Fibroblast of pulmonary artery (primary cell): ENCODE data around the gene NRXN3.

Source experiments
- DNase-seq: peaks from one replicate; pipeline ENCODE4 v3.0.0-alpha.2; 2010; ENCODE audit warnings: low read depth
- H3K4me3 ChIP-seq: replicated peaks from 2 replicates; pipeline ENCODE4 v1.5.1; 2011; ENCODE audit warnings: low read depth, mild to moderate bottlenecking, control low read depth, low read length, moderate library complexity
- CTCF ChIP-seq: IDR thresholded peaks from 2 replicates; pipeline ENCODE4 v1.5.1; 2011; ENCODE audit warnings: mild to moderate bottlenecking, control low read depth, low read length, inconsistent platforms; ENCODE audit errors: missing control alignments

NRXN3 gene

DNA sequence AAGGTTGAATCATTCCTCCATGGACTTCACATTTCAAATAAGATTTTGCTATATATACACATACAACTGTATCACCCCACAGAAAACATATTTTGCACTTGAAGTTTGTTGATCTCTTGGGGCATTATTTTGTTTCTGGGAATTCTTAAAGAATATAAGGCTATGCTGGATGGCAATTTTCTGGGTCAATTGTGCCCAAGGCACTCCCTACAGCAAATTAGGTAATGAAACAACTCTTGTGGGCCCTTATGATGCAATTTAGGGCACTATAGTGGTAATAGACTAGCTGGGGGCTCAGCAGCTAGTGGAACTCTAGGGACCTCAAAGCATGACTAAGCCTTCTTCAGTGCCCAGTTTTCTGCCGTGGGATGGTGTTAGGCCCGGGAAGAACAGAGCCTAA is 444.4 kb downstream of the NRXN3 start:
- TF ChIP-seq CTCF = no peak
- DNase-seq = no peak
- H3K4me3 ChIP-seq = no peak overlapping the region

DNA sequence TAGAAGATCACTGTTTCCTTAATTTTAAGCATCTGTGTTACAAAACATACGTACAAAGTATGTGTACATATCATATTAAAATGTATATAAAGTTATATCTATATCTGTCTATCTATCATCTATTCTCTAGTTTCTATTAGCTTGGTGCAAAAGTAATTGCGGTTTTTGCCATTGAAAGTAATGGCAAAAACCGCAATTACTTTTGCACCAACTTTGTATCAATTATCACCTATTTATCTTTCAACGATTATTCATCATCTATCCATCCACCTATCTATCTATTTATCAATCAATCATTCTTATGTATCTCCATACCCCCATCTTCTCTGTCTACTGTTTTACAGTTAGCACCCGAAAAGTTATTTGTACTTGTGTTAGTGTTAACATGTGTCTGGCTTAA is 447.6 kb downstream of the NRXN3 start:
- DNase-seq = no peak
- no peak overlapping the region for H3K4me3 ChIP-seq
- TF ChIP-seq CTCF = no peak

DNA sequence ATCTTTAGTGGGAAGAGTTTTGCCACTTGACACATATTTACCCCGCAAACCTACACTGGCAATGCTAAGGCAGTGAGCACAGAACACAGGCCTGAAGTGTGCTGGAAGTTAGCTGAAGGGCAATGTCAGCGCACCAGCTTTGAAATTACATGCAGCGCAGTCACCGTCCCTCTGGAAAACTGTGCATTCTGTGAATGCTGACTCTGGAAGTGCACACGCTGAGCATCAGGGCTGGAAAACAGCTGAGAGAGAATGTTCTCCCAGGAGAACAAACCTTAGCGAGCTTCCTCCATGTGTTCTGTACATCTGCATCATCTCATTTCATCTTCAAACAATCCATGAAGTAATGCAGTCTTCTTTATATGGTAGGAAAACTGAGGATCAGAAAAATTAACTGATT is 448.2 kb downstream of the NRXN3 start:
- H3K4me3 ChIP-seq = no peak overlapping the region
- no peak for TF ChIP-seq CTCF
- no peak for DNase-seq

DNA sequence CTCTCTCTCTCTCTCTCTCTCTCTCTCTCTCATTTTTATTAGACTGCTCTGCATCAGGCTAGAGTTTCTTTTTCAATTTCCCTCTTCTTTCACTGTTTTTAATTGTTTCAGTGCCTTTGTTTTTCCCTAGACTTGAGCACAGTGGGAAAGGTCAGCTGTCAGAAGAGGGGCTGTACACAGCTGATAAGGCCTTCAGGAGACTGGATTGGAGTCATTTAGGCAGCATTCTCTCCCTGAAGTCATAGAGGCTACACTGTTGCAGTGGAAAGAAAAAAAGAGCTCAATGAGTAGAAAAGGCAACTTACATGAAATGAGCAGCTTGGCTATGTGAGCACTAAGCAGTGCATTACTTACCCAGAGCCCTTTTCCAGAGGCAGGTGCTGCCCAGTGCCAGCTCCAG is 456.9 kb downstream of the NRXN3 start:
- DNase-seq = no peak
- no peak for TF ChIP-seq CTCF
- H3K4me3 ChIP-seq = no peak overlapping the region

DNA sequence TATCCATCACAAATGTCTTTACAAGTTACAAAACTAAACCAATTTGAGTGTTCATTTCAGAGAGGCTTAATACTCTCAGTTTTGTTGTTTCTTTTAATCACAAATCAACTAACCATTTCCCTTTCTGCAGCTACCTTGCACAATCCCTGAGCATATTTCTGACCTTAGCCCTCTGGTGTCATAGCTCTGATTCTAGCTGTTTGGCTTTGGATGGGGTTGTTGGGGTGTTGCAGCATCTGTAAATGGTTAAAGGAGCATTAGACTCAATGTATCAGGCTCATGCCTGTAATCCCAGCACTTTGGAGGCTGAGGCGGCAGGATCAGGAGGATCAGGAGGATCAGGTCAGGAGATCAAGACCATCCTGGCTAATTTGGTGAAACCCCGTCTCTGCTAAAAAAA is 461.4 kb downstream of the NRXN3 start:
- no peak overlapping the region for H3K4me3 ChIP-seq
- no peak for TF ChIP-seq CTCF
- DNase-seq = no peak

GRCh38 chr14:78633752-78634151 is 463.6 kb downstream of the NRXN3 start:
- H3K4me3 ChIP-seq = no peak overlapping the region
- no peak for TF ChIP-seq CTCF
- DNase-seq = no peak

GRCh38 chr14:78637489-78637888 is 467.3 kb downstream of the NRXN3 start:
- DNase-seq = no peak
- no peak overlapping the region for H3K4me3 ChIP-seq
- no peak for TF ChIP-seq CTCF
